HL-60/S4 treated with phorbol 12-myristate 13-acetate at 8.2 ng/mL for 4 days and 3 days (cell line): ENCODE results near the gene DBP.
"Not testable (repeated sequence)": the region's sequence is repeated elsewhere in the genome, so short reads cannot be mapped to it uniquely, and the experiment has no call there.

ENCODE experiments used
- in situ Hi-C: fragments of 300-500 bp; cut with MboI; formaldehyde crosslinking; loops from 2 replicates; pipeline ENCODE4 v1.15.0; 2022; ENCODE audit warnings: low sequenced_read_pairs

The DBP gene

GRCh38 chr19:48644355-48644754, 7.2 kb upstream of the DBP start:
- in situ Hi-C loops = no loop called here

GRCh38 chr19:48642862-48643261, 5.7 kb upstream of the DBP start:
- in situ Hi-C loops = no loop called here

GRCh38 chr19:48641850-48642249, 4.7 kb upstream of the DBP start:
- in situ Hi-C loops = no loop called here

GRCh38 chr19:48639483-48640375, 2.5 kb upstream of the DBP start:
- in situ Hi-C loops = no loop called here

- in situ Hi-C loops = no loop called here
Observed at GRCh38 chr19:48638831-48639381, 1.7 kb upstream of the DBP start.

GRCh38 chr19:48637948-48638830, 1.0 kb upstream of the DBP start:
- in situ Hi-C loops = no loop called here

GRCh38 chr19:48637449-48637947, 319 bp upstream of the DBP start:
- in situ Hi-C loops = no loop called here

GRCh38 chr19:48635966-48636858, 967 bp downstream of the DBP start:
- in situ Hi-C loops = no loop called here

GRCh38 chr19:48635263-48635965, 1.8 kb downstream of the DBP start:
- in situ Hi-C loops = no loop called here

- in situ Hi-C loops = no loop called here
Observed at GRCh38 chr19:48634424-48635262, 2.5 kb downstream of the DBP start.

- in situ Hi-C loops = no loop called here
Observed at GRCh38 chr19:48634036-48634342, 3.2 kb downstream of the DBP start.

GRCh38 chr19:48633148-48634035, 3.8 kb downstream of the DBP start:
- in situ Hi-C loops = no loop called here

GRCh38 chr19:48632692-48633147, 4.5 kb downstream of the DBP start:
- in situ Hi-C loops = no loop called here

- in situ Hi-C loops = not testable (repeated sequence)
Observed at GRCh38 chr19:48632286-48632685, 4.9 kb downstream of the DBP start.

GRCh38 chr19:48631225-48631624, 6.0 kb downstream of the DBP start:
- in situ Hi-C loops = no loop called here

GRCh38 chr19:48630296-48631063, 6.7 kb downstream of the DBP start:
- in situ Hi-C loops = no loop called here

- in situ Hi-C loops = no loop called here
Observed at GRCh38 chr19:48629599-48630295, 7.4 kb downstream of the DBP start.
